ENCODE results near the gene MAML3.

MAML3 gene

DNA sequence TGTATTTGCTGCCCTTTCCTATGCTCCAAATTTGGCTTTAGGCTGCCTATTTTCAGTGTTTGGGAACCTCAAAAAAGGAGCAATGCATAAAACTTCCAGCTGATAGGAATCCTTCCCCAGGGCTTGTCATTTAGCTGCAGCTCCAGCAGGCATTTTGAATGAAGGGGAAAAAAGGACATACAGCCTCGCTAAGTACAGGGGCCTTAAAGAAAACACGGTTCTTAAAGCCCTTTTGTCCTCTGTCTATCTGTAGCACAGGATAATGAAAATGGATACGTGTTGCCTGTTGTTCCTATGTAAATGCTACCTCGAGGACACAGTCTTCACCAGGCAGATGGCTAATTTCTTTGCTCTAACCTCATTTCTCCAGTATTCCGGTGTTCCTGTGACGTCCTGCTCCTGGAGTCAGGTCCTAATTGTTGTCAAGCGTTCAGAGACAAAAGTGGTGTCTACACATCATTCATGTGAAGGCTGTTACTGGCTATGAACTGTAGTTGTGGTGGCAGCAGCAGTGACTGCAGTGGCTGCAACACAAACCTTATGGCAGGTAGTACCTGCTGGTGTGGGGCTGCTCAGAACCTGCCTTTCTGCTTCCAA is 371.0 kb downstream of the MAML3 start:
- no peak for DNase-seq (ENCODE audit: low spot score)

DNA sequence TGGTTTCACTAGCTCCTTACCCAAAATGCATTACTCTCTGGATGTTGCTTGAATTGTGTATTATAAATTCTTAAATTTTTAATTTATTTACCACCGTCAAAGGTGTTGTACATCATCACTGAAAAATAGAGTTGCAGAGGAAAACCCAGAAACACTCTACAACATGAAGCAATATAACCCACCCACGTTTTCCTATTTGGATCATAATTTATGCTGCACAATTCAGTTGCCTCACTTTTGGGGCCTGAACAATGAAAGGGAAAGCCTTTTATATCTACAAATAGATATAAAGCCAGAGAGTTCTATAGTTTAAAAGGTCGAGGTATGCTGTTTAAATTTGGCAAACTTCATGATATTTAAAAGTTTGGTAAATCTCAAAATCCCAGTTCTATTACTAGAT is 372.9 kb downstream of the MAML3 start:
- DNase-seq (ENCODE audit: low spot score), result no peak

- DNase-seq (ENCODE audit: low spot score), result no peak
Observed at GRCh38 chr4:139779691-139780090, 374.3 kb downstream of the MAML3 start.

- DNase-seq (ENCODE audit: low spot score), result no peak
Observed at GRCh38 chr4:139777757-139778156, 376.2 kb downstream of the MAML3 start.

GRCh38 chr4:139776235-139776634 is 377.7 kb downstream of the MAML3 start:
- DNase-seq (ENCODE audit: low spot score), result no peak

GRCh38 chr4:139774759-139775487 is 379.1 kb downstream of the MAML3 start:
- no peak for DNase-seq (ENCODE audit: low spot score)

- no peak for DNase-seq (ENCODE audit: low spot score)
Observed at GRCh38 chr4:139773560-139774318, 380.2 kb downstream of the MAML3 start.

- DNase-seq (ENCODE audit: low spot score), result no peak
Observed at GRCh38 chr4:139770361-139770760, 383.6 kb downstream of the MAML3 start.

DNA sequence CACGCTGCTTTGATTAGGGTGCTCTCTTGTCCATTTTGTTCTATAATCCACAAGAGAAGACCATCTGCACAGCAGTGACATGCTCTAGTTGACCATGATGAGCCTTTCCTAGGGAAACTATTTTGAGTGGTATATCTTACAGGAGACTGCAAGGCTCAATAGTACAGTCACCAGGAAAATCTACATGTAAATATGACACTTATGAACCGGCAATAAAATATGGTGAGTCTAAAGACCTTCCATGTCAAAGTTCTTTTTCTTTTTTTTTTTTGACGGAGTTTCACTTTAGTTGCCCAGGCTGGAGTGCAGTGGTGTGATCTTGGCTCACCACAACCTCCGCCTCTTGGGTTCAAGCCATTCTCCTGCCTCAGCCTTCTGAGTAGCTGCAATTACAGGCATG is 384.6 kb downstream of the MAML3 start:
- no peak for DNase-seq (ENCODE audit: low spot score)

- DNase-seq (ENCODE audit: low spot score), result no peak
Observed at GRCh38 chr4:139768896-139769295, 385.1 kb downstream of the MAML3 start.

- DNase-seq (ENCODE audit: low spot score), result no peak
Observed at GRCh38 chr4:139768366-139768765, 385.6 kb downstream of the MAML3 start.

- no peak for DNase-seq (ENCODE audit: low spot score)
Observed at GRCh38 chr4:139767585-139767984, 386.4 kb downstream of the MAML3 start.

- DNase-seq (ENCODE audit: low spot score), result no peak
Observed at GRCh38 chr4:139767168-139767567, 386.8 kb downstream of the MAML3 start.

DNA sequence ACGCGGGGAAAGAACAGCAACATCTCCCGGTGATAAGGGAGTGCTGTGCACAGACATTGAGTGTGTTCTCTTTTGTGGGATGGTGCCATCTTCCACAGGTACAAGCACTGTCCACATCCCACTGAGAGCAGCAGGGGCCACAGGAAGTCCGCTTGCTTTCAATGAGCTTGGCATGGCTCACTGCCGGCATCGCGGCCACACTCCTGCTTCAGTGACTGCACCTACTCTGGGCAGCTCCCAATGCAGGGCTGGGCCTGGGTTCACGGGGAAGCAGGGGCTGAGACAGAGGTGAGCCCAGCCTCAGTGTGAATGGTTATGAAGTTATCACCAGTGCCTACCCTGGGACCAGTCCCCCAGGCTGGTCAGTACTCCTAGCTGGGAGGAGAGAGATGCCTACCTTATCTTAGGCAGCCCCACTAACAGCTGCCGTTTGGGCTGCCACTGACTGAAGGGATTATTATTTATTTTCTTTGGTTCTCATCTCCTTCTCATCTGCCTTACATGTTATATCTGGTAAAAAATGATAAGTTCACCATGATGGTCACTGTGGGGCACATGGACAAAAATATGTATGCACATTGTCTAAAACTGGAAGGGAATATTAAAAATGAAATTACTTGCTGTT is 389.2 kb downstream of the MAML3 start:
- DNase-seq (ENCODE audit: low spot score), result no peak

DNA sequence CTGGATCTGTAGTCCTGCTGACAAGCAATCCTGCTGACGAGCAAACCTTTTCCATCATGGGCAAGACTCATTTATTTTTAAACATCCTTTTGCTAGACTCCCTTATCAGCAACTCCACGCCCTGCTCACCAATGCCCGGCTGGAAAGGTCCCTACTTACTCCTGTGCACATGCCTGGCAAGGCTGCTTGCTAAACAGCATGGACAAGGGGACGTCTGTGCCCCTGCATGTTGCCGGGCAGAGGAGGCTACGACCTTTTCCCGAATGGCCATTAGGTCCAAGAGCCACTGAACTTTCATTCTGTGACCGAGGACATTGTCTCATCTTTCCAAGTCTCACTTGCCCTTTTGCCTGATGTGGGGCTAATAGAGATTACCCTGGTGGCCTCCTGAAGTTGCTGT is 389.8 kb downstream of the MAML3 start:
- no peak for DNase-seq (ENCODE audit: low spot score)

DNA sequence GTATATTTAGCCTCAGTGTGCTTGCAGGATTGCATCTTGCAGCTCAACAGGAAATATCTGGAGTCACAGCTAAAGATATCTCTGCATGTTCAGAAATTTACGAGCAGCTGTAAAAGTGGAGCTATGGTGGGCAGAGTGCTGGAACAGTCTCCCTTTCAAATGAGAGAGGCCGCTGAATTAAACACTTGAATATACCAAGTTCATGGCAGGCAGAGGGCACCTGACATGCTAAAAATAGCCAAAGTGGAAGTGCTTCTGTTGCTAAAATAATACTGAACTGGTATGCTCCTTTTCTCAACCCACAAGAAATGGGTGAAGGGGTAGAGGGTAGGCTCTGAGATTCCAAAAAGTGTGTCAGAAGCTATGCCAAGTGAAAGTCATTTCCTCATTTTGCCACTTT is 390.3 kb downstream of the MAML3 start:
- DNase-seq (ENCODE audit: low spot score), result no peak

- no peak for DNase-seq (ENCODE audit: low spot score)
Observed at GRCh38 chr4:139763205-139763604, 390.8 kb downstream of the MAML3 start.

- no peak for DNase-seq (ENCODE audit: low spot score)
Observed at GRCh38 chr4:139762720-139763119, 391.3 kb downstream of the MAML3 start.

DNA sequence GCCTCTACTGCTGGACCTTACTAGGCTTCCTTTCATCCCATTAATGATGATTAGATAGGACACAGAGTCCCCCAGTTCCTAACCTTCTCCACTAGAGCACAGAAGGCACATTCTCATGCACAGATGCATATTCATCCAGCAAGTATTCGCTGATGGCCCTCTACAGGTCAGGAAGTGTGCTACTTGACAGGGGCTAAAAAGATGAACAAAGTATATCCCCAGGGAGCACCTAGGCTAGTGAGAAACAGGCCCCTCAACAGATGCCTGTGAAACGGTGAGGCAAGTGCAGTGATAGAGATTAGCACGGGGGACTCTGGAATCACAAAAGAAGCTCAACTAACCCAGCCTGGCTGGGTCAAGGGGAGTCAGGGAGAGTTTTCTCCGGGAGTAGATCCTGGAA is 392.5 kb downstream of the MAML3 start:
- no peak for DNase-seq (ENCODE audit: low spot score)

GRCh38 chr4:139760567-139760966 is 393.4 kb downstream of the MAML3 start:
- DNase-seq (ENCODE audit: low spot score), result no peak

DNA sequence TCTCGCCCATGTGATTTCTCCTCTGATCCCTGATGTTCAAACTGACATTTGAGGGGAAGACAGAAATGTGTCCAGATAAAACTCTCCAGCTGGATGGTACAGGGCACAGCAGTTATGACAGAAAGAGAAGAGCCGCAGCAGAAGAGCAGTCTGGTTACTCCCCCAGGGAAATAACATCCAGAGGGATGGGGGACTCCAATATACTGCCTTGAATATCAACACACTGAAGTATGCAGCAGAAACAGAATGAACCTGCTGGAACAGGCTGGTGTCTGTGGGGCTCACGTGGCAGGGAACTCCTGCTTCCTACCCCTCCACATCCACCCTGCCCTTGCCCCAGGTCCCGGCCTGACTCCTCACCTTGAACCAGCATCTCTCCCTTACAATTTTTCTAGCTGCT is 394.9 kb downstream of the MAML3 start:
- DNase-seq (ENCODE audit: low spot score), result no peak

DNA sequence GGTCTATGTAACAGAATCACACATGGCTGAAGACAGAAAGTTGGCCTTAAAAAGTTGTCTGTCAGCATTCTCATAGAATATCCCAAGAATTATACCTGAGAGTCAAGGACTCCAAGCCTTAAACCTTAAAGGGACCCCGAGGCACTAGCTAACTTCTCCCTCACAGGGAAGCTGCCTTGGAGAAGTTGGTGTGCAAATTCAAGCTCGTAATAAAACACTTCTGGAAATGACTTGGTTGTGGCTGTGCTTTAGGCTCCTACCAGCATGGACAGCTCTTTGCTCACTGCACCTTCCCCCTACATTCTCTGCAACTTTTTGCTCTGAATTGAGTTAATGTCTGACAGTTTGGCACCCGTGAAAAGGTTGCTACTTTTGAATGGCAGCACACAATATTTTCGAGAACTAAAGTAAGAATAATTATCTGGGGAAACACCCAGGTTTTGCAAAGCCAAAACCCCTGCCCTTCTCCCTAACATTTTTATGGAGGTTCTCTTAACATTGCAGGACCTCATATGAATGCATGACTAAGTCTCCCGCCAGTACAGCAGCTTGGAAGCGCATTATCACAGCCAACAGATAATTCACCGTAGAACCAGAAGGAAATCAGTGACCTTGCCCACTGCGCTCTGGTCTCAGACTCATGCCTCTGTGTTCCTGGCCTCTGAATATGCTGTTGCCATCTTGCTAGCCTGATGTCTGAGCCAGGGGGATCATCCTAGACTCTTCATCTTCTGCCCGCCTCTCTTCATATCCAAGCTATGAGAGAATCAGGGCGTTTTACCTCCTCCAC is 397.4 kb downstream of the MAML3 start:
- no peak for DNase-seq (ENCODE audit: low spot score)

Data from left forelimb (tissue), 1 donor.